Measurements from ENCODE around the gene AUTS2.

DNA sequence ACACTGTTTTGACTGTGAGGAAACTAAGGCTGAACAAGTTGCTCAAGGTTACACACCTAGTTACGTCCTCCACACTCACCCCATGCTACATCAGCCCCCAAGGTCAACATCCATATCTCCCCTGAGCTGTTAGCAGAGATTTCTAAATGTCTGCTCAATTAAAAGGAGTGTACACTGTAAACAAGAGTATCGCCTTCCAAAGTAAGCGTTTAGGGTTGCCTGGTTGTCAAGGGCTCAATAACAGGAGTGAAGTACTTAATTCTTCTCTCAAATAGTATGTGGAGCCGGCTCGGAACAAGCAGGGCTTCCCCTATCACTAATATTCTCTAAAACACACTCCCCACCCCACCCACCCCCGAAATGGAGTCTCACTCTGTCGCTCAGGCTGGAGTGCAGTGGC is 1120.8 kb downstream of the AUTS2 start:
- no peak for TF ChIP-seq POLR2AphosphoS5 (IDR thresholded peaks at IDR 0.05)
- TF ChIP-seq, protein P1, sequence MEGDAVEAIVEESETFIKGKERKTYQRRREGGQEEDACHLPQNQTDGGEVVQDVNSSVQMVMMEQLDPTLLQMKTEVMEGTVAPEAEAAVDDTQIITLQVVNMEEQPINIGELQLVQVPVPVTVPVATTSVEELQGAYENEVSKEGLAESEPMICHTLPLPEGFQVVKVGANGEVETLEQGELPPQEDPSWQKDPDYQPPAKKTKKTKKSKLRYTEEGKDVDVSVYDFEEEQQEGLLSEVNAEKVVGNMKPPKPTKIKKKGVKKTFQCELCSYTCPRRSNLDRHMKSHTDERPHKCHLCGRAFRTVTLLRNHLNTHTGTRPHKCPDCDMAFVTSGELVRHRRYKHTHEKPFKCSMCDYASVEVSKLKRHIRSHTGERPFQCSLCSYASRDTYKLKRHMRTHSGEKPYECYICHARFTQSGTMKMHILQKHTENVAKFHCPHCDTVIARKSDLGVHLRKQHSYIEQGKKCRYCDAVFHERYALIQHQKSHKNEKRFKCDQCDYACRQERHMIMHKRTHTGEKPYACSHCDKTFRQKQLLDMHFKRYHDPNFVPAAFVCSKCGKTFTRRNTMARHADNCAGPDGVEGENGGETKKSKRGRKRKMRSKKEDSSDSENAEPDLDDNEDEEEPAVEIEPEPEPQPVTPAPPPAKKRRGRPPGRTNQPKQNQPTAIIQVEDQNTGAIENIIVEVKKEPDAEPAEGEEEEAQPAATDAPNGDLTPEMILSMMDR (IDR thresholded peaks at IDR 0.05 in 8 of 11, conservative IDR thresholded peaks at IDR 0.05 in 3 of 11): no peak

Data from spleen (tissue), 7 donors.